Endothelial cell of umbilical vein (primary cell): ENCODE measurements around the gene CCDC92B. TPM values are rescaled to one million over a fixed set of nuclear protein-coding genes. Genes with fewer than 3 reads are reported as not detected.

Experiments
- BruUV-seq: library from RNA; stranded (reverse); fragments of 400-500 nt; replicated peaks from 2 replicates; lab custom pipeline; 2021; lab: Mats Ljungman, UMichigan
- CTCF ChIA-PET: fragments of 300-600, 350-600 bp; sonication (Branson Sonifier 250); formaldehyde crosslinking; loops from one replicate; lab custom pipeline; 2021; ENCODE audit warnings: antibody characterized with exemption, inconsistent platforms; lab: Charles Lee
- POLR2A ChIA-PET: fragments of 300-600, 350-600 bp; sonication (Branson Sonifier 250); formaldehyde crosslinking; loops from one replicate; lab custom pipeline; 2021; ENCODE audit warnings: antibody characterized with exemption, inconsistent platforms; lab: Charles Lee
- DNase-seq: peaks from one replicate; pipeline ENCODE4 v3.0.0-alpha.2; 2011; ENCODE audit warnings: low read depth, low spot score
- FAIRE-seq: peaks from 2 replicates; lab custom pipeline; 2011; peaks lifted over from hg19 to GRCh38; lab: Jason Lieb, UNC
- H2AFZ ChIP-seq: 2 replicates; pipeline ENCODE4 v1.6.0; 2012; ENCODE audit warnings: low read depth, low read length, control low read depth, inconsistent platforms
- H3K27ac ChIP-seq: 2 replicates; pipeline ENCODE4 v1.5.1; 2011; ENCODE audit warnings: low read depth, mild to moderate bottlenecking, control low read depth, low read length, moderate library complexity; ENCODE audit not compliant: insufficient read depth
- H3K27me3 ChIP-seq, 2 experiments: 2 replicates each; pipeline versions ENCODE4 v1.6.0 to v1.6.1; 2011; ENCODE audit warnings: low read length in 2 of 2, mixed read lengths in 1 of 2; ENCODE audit not compliant: control insufficient read depth in 2 of 2, insufficient read depth in 2 of 2
- H3K36me3 ChIP-seq, 2 experiments: 2 replicates in 1 of 2; 3 replicates in 1 of 2; pipeline ENCODE4 v1.5.1; 2011; ENCODE audit warnings: low read length in 2 of 2, mild to moderate bottlenecking in 1 of 2, moderate library complexity in 1 of 2; ENCODE audit not compliant: control insufficient read depth in 2 of 2, insufficient read depth in 2 of 2; ENCODE audit errors: extremely low read depth in 1 of 2
- H3K4me1 ChIP-seq: 3 replicates; pipeline ENCODE4 v1.5.1; 2011; ENCODE audit warnings: mild to moderate bottlenecking, low read length; ENCODE audit not compliant: control insufficient read depth, insufficient read depth; ENCODE audit errors: extremely low read depth
- H3K4me2 ChIP-seq: 2 replicates; pipeline ENCODE4 v1.6.1; 2011; ENCODE audit warnings: low read length, control low read depth, mixed read lengths; ENCODE audit not compliant: insufficient read depth
- H3K4me3 ChIP-seq, 3 experiments: fragments of 200-600 bp in 1 of 3; sonication (generic), shearing (Covaris generic) in 1 of 3; replicated peaks in 1 of 3; 2 replicates each; pipeline ENCODE4 v1.5.1; 2011 to 2016; ENCODE audit warnings: control low read depth in 3 of 3, low read length in 3 of 3, mild to moderate bottlenecking in 2 of 3, inconsistent platforms in 1 of 3, low read depth in 1 of 3, moderate library complexity in 1 of 3; ENCODE audit not compliant: insufficient read depth in 1 of 3
- H3K79me2 ChIP-seq: 2 replicates; pipeline ENCODE4 v1.6.0; 2012; ENCODE audit warnings: low read length, inconsistent platforms; ENCODE audit not compliant: control insufficient read depth, insufficient read depth
- H3K9ac ChIP-seq: replicated peaks from 2 replicates; pipeline ENCODE3; 2011; ENCODE audit warnings: low read length, control low read depth; ENCODE audit not compliant: insufficient read depth; ENCODE audit errors: extremely low read depth
- H3K9me1 ChIP-seq: replicated peaks from 3 replicates; pipeline ENCODE4 v1.6.0; 2011; ENCODE audit warnings: mild to moderate bottlenecking, low read length; ENCODE audit not compliant: control insufficient read depth, insufficient read depth; ENCODE audit errors: extremely low read depth
- H3K9me3 ChIP-seq: replicated peaks from 2 replicates; pipeline ENCODE4 v1.5.1; 2012; ENCODE audit warnings: low read length, inconsistent platforms; ENCODE audit not compliant: control insufficient read depth, insufficient read depth
- H4K20me1 ChIP-seq: replicated peaks from 2 replicates; pipeline ENCODE3; 2011; ENCODE audit warnings: mild to moderate bottlenecking, low read length; ENCODE audit not compliant: control insufficient read depth, insufficient read depth; ENCODE audit errors: extremely low read depth
- CTCF ChIP-seq, 2 donors: IDR thresholded peaks; 1 replicate in 1 of 2; 2 replicates in 1 of 2; pipeline ENCODE4 v1.5.1; 2011; ENCODE audit warnings: low read length in 2 of 2, mild to moderate bottlenecking in 2 of 2, moderate library complexity in 2 of 2, control low read depth in 1 of 2, inconsistent platforms in 1 of 2, low read depth in 1 of 2; ENCODE audit not compliant: insufficient read depth in 1 of 2; ENCODE audit errors: extremely low read depth in 1 of 2
- EZH2 ChIP-seq: IDR thresholded peaks from 2 replicates; pipeline ENCODE4 v1.6.1; 2012; ENCODE audit warnings: borderline replicate concordance, low read depth, mild to moderate bottlenecking, moderate library complexity, low read length, inconsistent platforms; ENCODE audit not compliant: severe bottlenecking
- FOS ChIP-seq: IDR thresholded peaks from 2 replicates; pipeline ENCODE4 v1.6.1; 2011; ENCODE audit warnings: mild to moderate bottlenecking, low read length, moderate library complexity, borderline replicate concordance; ENCODE audit not compliant: insufficient read depth
- GATA2 ChIP-seq: IDR thresholded peaks from 2 replicates; pipeline ENCODE4 v1.7.0; 2011; ENCODE audit warnings: low read depth, mild to moderate bottlenecking, moderate library complexity, mixed read lengths, low read length; ENCODE audit not compliant: insufficient read length, insufficient read depth
- JUN ChIP-seq: IDR thresholded peaks from 2 replicates; pipeline ENCODE4 v1.6.1; 2011; ENCODE audit warnings: borderline replicate concordance, low read depth; ENCODE audit not compliant: insufficient read length, insufficient read depth
- MAX ChIP-seq: IDR thresholded peaks from 2 replicates; pipeline ENCODE4 v1.6.1; 2011; ENCODE audit not compliant: insufficient read depth, insufficient read length
- MYC ChIP-seq: IDR thresholded peaks from one replicate; pipeline ENCODE4 v1.6.1; 2011; ENCODE audit warnings: mild to moderate bottlenecking, low read depth, low read length
- POLR2A ChIP-seq: IDR thresholded peaks from 2 replicates; pipeline ENCODE4 v1.6.1; 2012; ENCODE audit warnings: low read depth, mild to moderate bottlenecking, control low read depth, low read length
- POLR2AphosphoS5 ChIP-seq: IDR thresholded peaks from 2 replicates; pipeline ENCODE4 v1.6.1; 2012; ENCODE audit warnings: low read depth, mild to moderate bottlenecking, control low read depth, low read length, moderate library complexity; ENCODE audit not compliant: insufficient read depth
- dilution Hi-C: fragments of 300-500 bp; cut with MboI; formaldehyde crosslinking; loops from one replicate; pipeline ENCODE4 v1.15.0; 2019; ENCODE audit warnings: low sequenced_read_pairs; ENCODE audit not compliant: extremely low pct_ligation_motif_present
- intact Hi-C: fragments of 100-400 bp; cut with micrococcal nuclease; formaldehyde crosslinking; loops from one replicate; pipeline ENCODE4 v1.10.0; 2022
- polyA plus RNA-seq, 4 experiments: library from polyadenylated mRNA; depleted of rRNA in 3 of 4; stranded (reverse) in 3 of 4; unstranded in 1 of 4; fragments of >200 nt; gene quantifications; 2 replicates each; pipeline versions ENCODE4 v1.2.1 to v1.2.3, GENCODE V29; 2011 to 2012; ENCODE audit warnings: missing spikeins in 1 of 4
- total RNA-seq: library from RNA; stranded (reverse); gene quantifications from 2 replicates; pipeline ENCODE4 v1.2.3, GENCODE V29; 2021

Gene CCDC92B
- total and polyA plus RNA-seq, 2 donors (not counting 3 experiments of a cell fraction or from before 2014, with no cell fraction given): not detected

- peak overlapping the region; percentile 61 for H3K4me2 ChIP-seq
- H3K4me3 ChIP-seq: peak overlapping the region; percentile 9 to 70 (median 52)
- ChIA-PET POLR2A (no interaction called here), CTCF (interaction anchor here (0.7 kb wide), 1 partner anchor 13 kb away, joined by 3 read pairs; no protein-coding TSS in a partner anchor)
- H3K9me1 ChIP-seq: no peaks in the 10 kb centered on the region
- H4K20me1 ChIP-seq: no peaks in the 10 kb centered on the region
- no peak for DNase-seq
- peak overlapping the region; percentile 44 for H3K27ac ChIP-seq
- no TSS peak for BruUV-seq
- H3K9me3 ChIP-seq: no peaks in the 10 kb centered on the region
- peaks cover 19% of the 10 kb centered on the region for H3K4me1 ChIP-seq
- H3K36me3 ChIP-seq: no peaks in the 10 kb centered on the region
- peaks cover 38% of the 10 kb centered on the region for H3K79me2 ChIP-seq
- peak overlapping the region; percentile 49 for H3K9ac ChIP-seq
- TF ChIP-seq FOS (no peak), POLR2AphosphoS5 (no peak), MAX (no peak), EZH2 (no peak)
- no peak for FAIRE-seq
- intact Hi-C loops: no loop called here
- dilution Hi-C loops: no loop called here
- peak overlapping the region; percentile 92 for H2AFZ ChIP-seq
- H3K27me3 ChIP-seq: no peaks in the 10 kb centered on the region
These were observed 37.0 kb downstream of the CCDC92B start for GRCh38 chr17:2712300-2713043.

GRCh38 chr17:2711608-2712299 is 37.7 kb downstream of the CCDC92B start, which contains the start of gene CLUH:
CLUH (minus strand) TSS chr17:2711764; CDS start chr17:2711661, 103 bp downstream.
- FAIRE-seq: peak; percentile 97

More at GRCh38 chr17:2711608-2712299, 37.7 kb downstream of the CCDC92B start, which contains the start of gene CLUH:
- Histone ChIP-seq H3K9me3 (no peaks in the 10 kb centered on the region), H3K27me3 (no peaks in the 10 kb centered on the region), H3K4me1 (peaks cover 19% of the 10 kb centered on the region), H3K79me2 (peaks cover 46% of the 10 kb centered on the region), H2AFZ (peak within 1 kb of the TSS; percentile 92), H3K4me2 (peak within 1 kb of the TSS; percentile 71), H3K4me3 (peak within 1 kb of the TSS; percentile 64 to 80 (median 70)), H3K9me1 (no peaks in the 10 kb centered on the region), H3K27ac (peak within 1 kb of the TSS; percentile 44), H3K36me3 (no peaks in the 10 kb centered on the region), H4K20me1 (no peaks in the 10 kb centered on the region), H3K9ac (peak within 1 kb of the TSS; percentile 58)
- TF ChIP-seq EZH2 (no peak), JUN (no peak), CTCF (IDR thresholded peaks at IDR 0.05; ENCODE audit: extremely low read depth in 1 of 2, insufficient read depth in 1 of 2, low read depth in 1 of 2, low read length in 2 of 2) (no peak), POLR2AphosphoS5 (peak; percentile 84), POLR2A (peak; percentile 71), MYC (peak; percentile 93), GATA2 (no peak), MAX (peak; percentile 88), FOS (peak; percentile 52)
- CTCF ChIA-PET: no interaction called here
- POLR2A ChIA-PET: no interaction called here
- dilution Hi-C loops: no loop called here
- TSS peak; percentile 67 for BruUV-seq
- intact Hi-C loops: no loop called here
- peak; percentile 98 for DNase-seq
